ENCODE results near the gene KRT9. TPM values are rescaled to one million over a fixed set of nuclear protein-coding genes. Genes with fewer than 3 reads are reported as not detected.

Gene KRT9
- total and polyA plus RNA-seq, 10 of the 15 experiments (the other 5 are each of a cell fraction or from before 2014, with no cell fraction given) = not detected

- Histone ChIP-seq H3K27me3 (replicated peaks in 1 of 2; ENCODE audit: control insufficient read depth in 2 of 2, insufficient read depth in 2 of 2, low read length in 1 of 2) (peaks cover 0 to 2% of the 10 kb centered on the region in 2 experiments; a peak in 2 of 4 replicates), H3K27ac (ENCODE audit: control insufficient read depth, insufficient read depth) (no peak overlapping the region), H3K36me3 (ENCODE audit: control insufficient read depth in 2 of 2, insufficient read depth in 2 of 2, low read length in 1 of 2) (no peaks in the 10 kb centered on the region), H3K9ac (ENCODE audit: control insufficient read depth, insufficient read depth, low read length) (no peak overlapping the region), H4K20me1 (ENCODE audit: control insufficient read depth, insufficient read depth) (no peaks in the 10 kb centered on the region), H3K4me2 (ENCODE audit: control insufficient read depth, insufficient read depth) (no peak overlapping the region), H3K4me3 (no peak overlapping the region), H2AFZ (ENCODE audit: control insufficient read depth, low read depth, low read length) (no peak overlapping the region), H3K9me3 (replicated peaks; ENCODE audit: control insufficient read depth, insufficient read depth, low read length) (no peaks in the 10 kb centered on the region), H3K4me1 (ENCODE audit: control insufficient read depth, insufficient read depth, low read length) (no peaks in the 10 kb centered on the region), H3K79me2 (ENCODE audit: control insufficient read depth, insufficient read depth, low read length) (no peaks in the 10 kb centered on the region)
- ChIA-PET SMC1A (ENCODE audit: uncharacterized antibody, unreplicated experiment) (no interaction called here), CTCF (no interaction called here), RAD21 (ENCODE audit: unreplicated experiment) (no interaction called here), POLR2A (no interaction called here)
- ATAC-seq = no peak
- WGBS (ENCODE audit: insufficient coverage, insufficient replicate concordance, low lambda C conversion rate, missing lambda C conversion rate) = 7% methylated on average over 5 of the region's 5 CpGs
- intact Hi-C loops (cut with micrococcal nuclease; ENCODE audit: unreplicated experiment) (no loop called here), in situ Hi-C loops (cut with MboI) (no loop called here)
- TF ChIP-seq PAX8 (IDR thresholded peaks at IDR 0.05) (no peak), MTA2 (IDR thresholded peaks at IDR 0.05; ENCODE audit: low read depth) (no peak), CHD1 (IDR thresholded peaks at IDR 0.05; ENCODE audit: low read depth, low read length) (no peak), ZBTB33 (IDR thresholded peaks at IDR 0.05) (no peak), PML (IDR thresholded peaks at IDR 0.05; ENCODE audit: low read length) (no peak), ZNF274 (IDR thresholded peaks at IDR 0.05; ENCODE audit: insufficient read depth, insufficient read length) (no peak), HDAC6 (IDR thresholded peaks at IDR 0.05; ENCODE audit: unreplicated experiment) (no peak), GABPA (IDR thresholded peaks at IDR 0.05; ENCODE audit: low read depth) (no peak)
- TF ChIP-seq, protein P1, sequence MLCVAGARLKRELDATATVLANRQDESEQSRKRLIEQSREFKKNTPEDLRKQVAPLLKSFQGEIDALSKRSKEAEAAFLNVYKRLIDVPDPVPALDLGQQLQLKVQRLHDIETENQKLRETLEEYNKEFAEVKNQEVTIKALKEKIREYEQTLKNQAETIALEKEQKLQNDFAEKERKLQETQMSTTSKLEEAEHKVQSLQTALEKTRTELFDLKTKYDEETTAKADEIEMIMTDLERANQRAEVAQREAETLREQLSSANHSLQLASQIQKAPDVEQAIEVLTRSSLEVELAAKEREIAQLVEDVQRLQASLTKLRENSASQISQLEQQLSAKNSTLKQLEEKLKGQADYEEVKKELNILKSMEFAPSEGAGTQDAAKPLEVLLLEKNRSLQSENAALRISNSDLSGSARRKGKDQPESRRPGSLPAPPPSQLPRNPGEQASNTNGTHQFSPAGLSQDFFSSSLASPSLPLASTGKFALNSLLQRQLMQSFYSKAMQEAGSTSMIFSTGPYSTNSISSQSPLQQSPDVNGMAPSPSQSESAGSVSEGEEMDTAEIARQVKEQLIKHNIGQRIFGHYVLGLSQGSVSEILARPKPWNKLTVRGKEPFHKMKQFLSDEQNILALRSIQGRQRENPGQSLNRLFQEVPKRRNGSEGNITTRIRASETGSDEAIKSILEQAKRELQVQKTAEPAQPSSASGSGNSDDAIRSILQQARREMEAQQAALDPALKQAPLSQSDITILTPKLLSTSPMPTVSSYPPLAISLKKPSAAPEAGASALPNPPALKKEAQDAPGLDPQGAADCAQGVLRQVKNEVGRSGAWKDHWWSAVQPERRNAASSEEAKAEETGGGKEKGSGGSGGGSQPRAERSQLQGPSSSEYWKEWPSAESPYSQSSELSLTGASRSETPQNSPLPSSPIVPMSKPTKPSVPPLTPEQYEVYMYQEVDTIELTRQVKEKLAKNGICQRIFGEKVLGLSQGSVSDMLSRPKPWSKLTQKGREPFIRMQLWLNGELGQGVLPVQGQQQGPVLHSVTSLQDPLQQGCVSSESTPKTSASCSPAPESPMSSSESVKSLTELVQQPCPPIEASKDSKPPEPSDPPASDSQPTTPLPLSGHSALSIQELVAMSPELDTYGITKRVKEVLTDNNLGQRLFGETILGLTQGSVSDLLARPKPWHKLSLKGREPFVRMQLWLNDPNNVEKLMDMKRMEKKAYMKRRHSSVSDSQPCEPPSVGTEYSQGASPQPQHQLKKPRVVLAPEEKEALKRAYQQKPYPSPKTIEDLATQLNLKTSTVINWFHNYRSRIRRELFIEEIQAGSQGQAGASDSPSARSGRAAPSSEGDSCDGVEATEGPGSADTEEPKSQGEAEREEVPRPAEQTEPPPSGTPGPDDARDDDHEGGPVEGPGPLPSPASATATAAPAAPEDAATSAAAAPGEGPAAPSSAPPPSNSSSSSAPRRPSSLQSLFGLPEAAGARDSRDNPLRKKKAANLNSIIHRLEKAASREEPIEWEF (IDR thresholded peaks at IDR 0.05; ENCODE audit: insufficient replicate concordance, low read depth, low read length) = no peak
- no peak for DNase-seq (ENCODE audit: low read depth, low spot score)
- FAIRE-seq = no peak
- no TSS peak for BruUV-seq (replicated peaks)
Measured at GRCh38 chr17:41614098-41614497, 42.2 kb upstream of the KRT9 start.
